Left ventricle myocardium inferior (tissue), 1 donor: ENCODE results near the gene SLC2A13. TPM values are rescaled to one million over a fixed set of nuclear protein-coding genes. Genes with fewer than 3 reads are reported as not detected.
"Not testable (repeated sequence)": the region's sequence is repeated elsewhere in the genome, so short reads cannot be mapped to it uniquely, and the experiment has no call there.

Experiments
- DNase-seq: peaks from one replicate; pipeline ENCODE4 v3.0.0-alpha.2; 2020
- H3K27ac ChIP-seq: fragments of 200-600 bp; replicated peaks from 2 replicates; pipeline ENCODE4 v1.8.0; 2021
- H3K27me3 ChIP-seq: fragments of 200-600 bp; 2 replicates; pipeline ENCODE4 v1.8.0; 2021; ENCODE audit warnings: low read depth
- H3K36me3 ChIP-seq: fragments of 200-600 bp; 2 replicates; pipeline ENCODE4 v1.8.0; 2021
- H3K4me1 ChIP-seq: fragments of 200-600 bp; 2 replicates; pipeline ENCODE4 v1.8.0; 2021
- H3K4me3 ChIP-seq: fragments of 200-600 bp; 2 replicates; pipeline ENCODE4 v1.8.0; 2021; ENCODE audit warnings: mild to moderate bottlenecking, moderate library complexity
- H3K9me3 ChIP-seq: fragments of 200-600 bp; replicated peaks from 2 replicates; pipeline ENCODE4 v1.8.0; 2021
- intact Hi-C: fragments of 100-400 bp; cut with micrococcal nuclease; formaldehyde crosslinking; loops from one replicate; pipeline ENCODE4 v1.11.0; 2022
- total RNA-seq: library from RNA; stranded (reverse); fragmentation: NEBNext Ultra II Directional; extraction: Animal tissue kit (Norgen Biotek cat#: 25700); gene quantifications from one replicate; pipeline ENCODE4 v1.2.1, GENCODE V29; 2021
- TF ChIP-seq, protein P1 (sequence below): fragments of 200-600 bp; IDR thresholded peaks from 2 replicates; pipeline ENCODE4 v1.8.0; 2021; ENCODE audit warnings: antibody characterized with exemption, mild to moderate bottlenecking, borderline replicate concordance
- donor health status: DM: no; HTN: yes; CAD: no; lungs with severe emphysema.

Gene SLC2A13
- total RNA-seq, 1 donor from 2014 or later, result 5.5 TPM

DNA sequence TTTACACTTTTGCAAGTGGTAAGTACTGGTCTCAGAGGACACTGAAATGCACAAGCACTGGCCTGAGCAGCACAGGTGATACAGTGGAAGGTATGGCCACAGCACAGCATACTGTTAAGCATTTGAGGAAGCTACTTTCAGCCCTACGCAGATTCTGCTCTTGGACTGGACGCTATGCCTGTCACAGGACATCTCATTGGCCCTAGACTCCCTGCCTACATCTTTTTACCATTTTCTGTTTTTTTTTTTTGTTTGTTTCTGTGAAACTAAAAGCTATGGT, 342.1 kb downstream of the SLC2A13 start:
- H3K36me3 ChIP-seq, result peaks cover 34% of the 10 kb centered on the region
- TF ChIP-seq, protein P1, sequence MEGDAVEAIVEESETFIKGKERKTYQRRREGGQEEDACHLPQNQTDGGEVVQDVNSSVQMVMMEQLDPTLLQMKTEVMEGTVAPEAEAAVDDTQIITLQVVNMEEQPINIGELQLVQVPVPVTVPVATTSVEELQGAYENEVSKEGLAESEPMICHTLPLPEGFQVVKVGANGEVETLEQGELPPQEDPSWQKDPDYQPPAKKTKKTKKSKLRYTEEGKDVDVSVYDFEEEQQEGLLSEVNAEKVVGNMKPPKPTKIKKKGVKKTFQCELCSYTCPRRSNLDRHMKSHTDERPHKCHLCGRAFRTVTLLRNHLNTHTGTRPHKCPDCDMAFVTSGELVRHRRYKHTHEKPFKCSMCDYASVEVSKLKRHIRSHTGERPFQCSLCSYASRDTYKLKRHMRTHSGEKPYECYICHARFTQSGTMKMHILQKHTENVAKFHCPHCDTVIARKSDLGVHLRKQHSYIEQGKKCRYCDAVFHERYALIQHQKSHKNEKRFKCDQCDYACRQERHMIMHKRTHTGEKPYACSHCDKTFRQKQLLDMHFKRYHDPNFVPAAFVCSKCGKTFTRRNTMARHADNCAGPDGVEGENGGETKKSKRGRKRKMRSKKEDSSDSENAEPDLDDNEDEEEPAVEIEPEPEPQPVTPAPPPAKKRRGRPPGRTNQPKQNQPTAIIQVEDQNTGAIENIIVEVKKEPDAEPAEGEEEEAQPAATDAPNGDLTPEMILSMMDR, result no peak
- H3K9me3 ChIP-seq, result peaks cover 8% of the 10 kb centered on the region
- no peaks in the 10 kb centered on the region for H3K4me1 ChIP-seq
- intact Hi-C loops, result loop anchor here (10.0 kb wide), 1 partner anchor 341 kb away; the partner anchor contains the start of gene SLC2A13
- no peaks in the 10 kb centered on the region for H3K27me3 ChIP-seq
- H3K4me3 ChIP-seq, result no peak overlapping the region
- DNase-seq, result no peak
- no peak overlapping the region for H3K27ac ChIP-seq

DNA sequence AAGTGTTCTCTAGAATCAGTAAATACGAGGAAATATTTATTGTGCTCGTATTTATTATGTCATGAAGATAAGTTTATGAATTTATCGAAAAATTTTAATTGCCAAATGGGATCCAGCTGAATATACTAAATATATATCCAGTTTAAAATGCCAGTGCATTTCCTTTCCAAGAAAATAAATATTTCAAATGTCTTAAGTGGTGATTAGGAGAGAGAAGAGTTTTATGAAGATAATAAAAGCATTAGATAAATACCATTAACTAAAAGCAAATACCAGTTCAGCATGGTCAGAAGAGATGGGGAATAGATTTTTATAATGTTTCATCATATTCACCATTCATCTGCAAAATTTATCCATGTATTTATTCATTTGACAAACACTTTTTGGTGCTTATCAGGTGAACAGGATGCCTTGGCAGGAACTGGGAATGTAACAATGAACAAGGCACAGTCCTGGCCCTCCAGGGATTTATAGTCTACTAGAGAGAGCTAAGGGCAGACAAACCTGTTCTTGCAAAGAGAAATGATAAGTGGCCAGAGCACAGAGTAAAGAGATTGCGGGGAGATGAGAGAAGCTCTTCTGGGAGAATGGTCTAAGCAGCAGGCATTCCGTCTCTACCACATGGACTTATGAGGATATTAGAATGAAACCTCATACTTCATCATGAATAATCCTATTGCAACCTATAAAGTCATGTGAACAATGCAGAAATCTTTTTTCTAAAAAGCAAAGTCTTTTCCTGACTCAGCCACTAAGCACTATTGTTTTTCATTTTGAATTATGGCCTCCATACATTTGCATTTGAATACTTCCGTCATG, 342.6 kb downstream of the SLC2A13 start:
- Histone ChIP-seq H3K4me3 (no peak overlapping the region), H3K27me3 (no peaks in the 10 kb centered on the region), H3K4me1 (no peaks in the 10 kb centered on the region), H3K9me3 (peaks cover 8% of the 10 kb centered on the region), H3K27ac (no peak overlapping the region), H3K36me3 (peaks cover 34% of the 10 kb centered on the region)
- TF ChIP-seq, protein P1, result no peak
- intact Hi-C loops, result loop anchor here (10.0 kb wide), 1 partner anchor 342 kb away; the partner anchor contains the start of gene SLC2A13
- no peak for DNase-seq

DNA sequence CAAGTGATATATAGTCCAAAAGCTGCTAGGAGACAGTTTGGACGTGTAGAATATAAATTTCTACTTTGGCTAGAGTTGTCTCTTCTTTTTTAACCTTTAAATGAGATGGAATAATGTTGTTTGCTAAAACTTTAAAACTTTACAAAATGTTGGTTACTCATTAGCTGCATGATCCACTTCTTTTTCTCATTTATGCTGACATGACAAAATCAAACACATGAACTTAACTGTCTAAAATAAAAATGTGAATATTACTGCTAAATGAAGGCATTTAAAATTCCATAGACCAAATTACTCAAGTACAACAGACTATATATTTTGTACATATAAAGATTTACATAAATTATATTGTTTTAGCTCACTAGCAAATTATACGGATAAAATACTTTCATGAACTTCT, 350.4 kb downstream of the SLC2A13 start:
- H3K4me1 ChIP-seq, result no peaks in the 10 kb centered on the region
- TF ChIP-seq, protein P1, result no peak
- no peak overlapping the region for H3K27ac ChIP-seq
- intact Hi-C loops, result no loop called here
- H3K36me3 ChIP-seq, result peaks cover 16% of the 10 kb centered on the region
- H3K27me3 ChIP-seq, result no peaks in the 10 kb centered on the region
- H3K4me3 ChIP-seq, result no peak overlapping the region
- peaks cover 2% of the 10 kb centered on the region for H3K9me3 ChIP-seq
- no peak for DNase-seq

DNA sequence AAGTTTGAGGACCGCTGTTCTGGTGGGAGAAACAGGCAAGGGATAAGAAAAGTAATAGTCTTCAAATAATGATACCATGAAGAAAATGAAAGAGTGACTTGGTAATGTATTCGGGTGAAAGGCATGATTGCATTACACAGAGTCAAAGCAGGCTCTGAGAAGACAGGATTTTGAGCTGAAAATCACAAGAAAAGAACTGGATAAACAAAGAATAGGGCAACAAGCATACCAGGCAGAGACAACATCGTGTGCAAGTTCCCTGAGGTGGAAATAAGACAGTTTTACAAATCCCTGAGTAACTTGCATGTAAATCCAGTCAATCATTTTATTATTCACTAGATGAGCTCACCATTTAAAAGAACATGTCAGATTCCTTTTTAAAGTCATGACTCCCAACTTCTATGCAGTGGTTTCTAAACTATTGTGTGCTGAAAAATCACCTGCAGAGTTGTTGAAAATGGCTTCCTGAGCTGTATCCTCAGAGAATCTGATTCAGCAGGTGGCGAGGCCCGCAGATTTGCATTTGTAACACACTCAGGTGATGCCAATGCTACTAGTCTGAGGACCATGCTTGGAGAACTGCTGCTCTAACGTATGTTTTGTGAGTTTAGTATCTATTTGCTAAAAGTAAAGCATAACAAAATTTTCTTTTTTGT, 353.3 kb downstream of the SLC2A13 start:
- no peak overlapping the region for H3K27ac ChIP-seq
- peaks cover 4% of the 10 kb centered on the region for H3K36me3 ChIP-seq
- intact Hi-C loops, result no loop called here
- no peaks in the 10 kb centered on the region for H3K4me1 ChIP-seq
- no peaks in the 10 kb centered on the region for H3K27me3 ChIP-seq
- no peak for DNase-seq
- H3K9me3 ChIP-seq, result peaks cover 10% of the 10 kb centered on the region
- TF ChIP-seq, protein P1, result no peak
- H3K4me3 ChIP-seq, result no peak overlapping the region

DNA sequence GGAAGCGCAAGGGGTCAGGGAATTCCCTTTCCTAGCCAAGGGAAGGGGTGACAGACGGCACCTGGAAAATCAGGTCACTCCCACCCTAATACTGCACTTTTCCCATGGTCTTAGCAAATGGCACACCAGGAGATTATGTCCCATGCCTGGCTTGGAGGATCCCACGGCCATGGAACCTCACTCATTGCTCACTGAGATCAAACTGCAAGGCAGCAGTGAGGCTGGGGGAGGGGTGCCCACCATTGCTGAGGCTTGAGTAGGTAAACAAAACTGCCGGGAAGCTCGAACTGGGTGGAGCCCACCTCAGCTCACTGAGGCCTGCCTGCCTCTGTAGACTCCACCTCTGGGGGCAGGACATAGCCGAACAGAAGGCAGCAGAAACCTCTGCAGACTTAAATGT, 359.7 kb downstream of the SLC2A13 start:
- H3K27ac ChIP-seq, H3K27me3 ChIP-seq, DNase-seq, H3K4me1 ChIP-seq, intact Hi-C loops, H3K36me3 ChIP-seq, H3K4me3 ChIP-seq: not testable (repeated sequence)
- peaks cover 17% of the 10 kb centered on the region for H3K9me3 ChIP-seq

DNA sequence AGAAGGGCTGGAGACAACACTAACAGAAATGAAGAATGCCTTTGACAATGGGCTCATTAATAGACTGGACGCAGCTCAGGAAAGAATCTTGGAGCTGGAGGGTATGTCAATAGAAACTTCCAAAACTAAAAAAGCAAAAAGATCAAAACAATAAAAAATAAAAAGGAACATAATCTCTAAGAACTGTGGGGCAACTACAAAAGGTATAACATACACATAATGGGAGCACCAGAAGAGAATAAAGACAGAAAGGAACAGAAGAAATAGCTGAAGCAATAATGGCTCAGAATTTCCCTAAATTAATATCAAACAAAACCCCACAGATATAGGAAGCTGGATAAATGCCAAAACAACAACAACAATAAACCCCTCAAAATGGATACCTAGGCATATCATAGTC, 362.2 kb downstream of the SLC2A13 start:
- TF ChIP-seq, protein P1, result no peak
- Histone ChIP-seq H3K27me3 (no peaks in the 10 kb centered on the region), H3K4me3 (no peak overlapping the region), H3K27ac (no peak overlapping the region), H3K9me3 (peaks cover 14% of the 10 kb centered on the region), H3K36me3 (no peaks in the 10 kb centered on the region), H3K4me1 (no peaks in the 10 kb centered on the region)
- intact Hi-C loops, result no loop called here
- no peak for DNase-seq
